GM21515 (cell line): ENCODE results near the gene PNLDC1.
"Not testable (repeated sequence)": the region's sequence is repeated elsewhere in the genome, so short reads cannot be mapped to it uniquely, and the experiment has no call there.

ENCODE experiments used
- ATAC-seq: cut with Tn5 transposase; IDR thresholded peaks from one replicate; pipeline ENCODE4 v1.9.1; 2021; ENCODE audit not compliant: unreplicated experiment

Gene PNLDC1

DNA sequence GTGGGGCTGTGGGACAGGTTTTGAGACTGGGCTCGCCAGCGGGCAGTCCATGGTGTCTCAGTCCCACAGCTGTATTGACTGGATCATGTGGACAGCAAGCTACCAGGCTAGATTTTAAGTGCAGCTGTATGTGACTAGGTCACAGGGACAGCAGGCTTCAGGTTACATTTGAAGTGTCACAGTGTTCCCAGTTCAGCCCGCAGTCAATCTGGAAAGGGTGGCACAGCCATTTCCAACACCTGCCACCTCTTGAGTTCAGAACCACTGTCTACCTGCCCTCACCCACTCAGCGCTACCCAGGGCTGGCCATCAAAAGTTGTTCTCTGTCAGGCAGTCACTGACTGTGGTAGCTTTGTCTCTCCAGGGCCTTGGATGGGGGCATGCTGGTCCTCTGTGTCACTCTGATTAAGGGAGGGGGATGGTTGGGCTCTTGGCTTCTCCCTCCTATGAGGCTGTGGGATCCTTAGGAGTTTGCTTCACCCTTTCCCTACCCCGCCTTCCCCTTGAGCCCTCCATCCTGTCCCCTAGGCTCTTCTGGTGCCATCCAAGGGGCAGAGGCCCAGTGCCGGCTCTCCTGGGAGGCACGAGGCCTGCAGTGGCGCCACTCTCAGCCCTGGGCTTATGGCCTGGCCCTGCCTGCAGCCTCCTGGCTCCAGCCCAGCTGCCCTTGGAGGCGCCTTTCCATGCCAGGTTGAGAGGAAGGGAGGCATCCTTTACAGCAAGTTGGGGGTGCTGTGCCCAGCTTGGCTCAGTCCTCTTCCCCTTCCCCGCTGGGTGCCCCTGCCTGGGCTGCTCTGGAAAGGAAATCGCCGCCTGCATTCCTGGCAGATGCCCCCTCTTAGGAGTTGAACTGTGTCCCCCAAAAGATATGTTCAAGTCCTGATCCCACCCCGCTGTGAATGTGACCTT lies 44.9 kb downstream of the PNLDC1 start:
- no peak for ATAC-seq

DNA sequence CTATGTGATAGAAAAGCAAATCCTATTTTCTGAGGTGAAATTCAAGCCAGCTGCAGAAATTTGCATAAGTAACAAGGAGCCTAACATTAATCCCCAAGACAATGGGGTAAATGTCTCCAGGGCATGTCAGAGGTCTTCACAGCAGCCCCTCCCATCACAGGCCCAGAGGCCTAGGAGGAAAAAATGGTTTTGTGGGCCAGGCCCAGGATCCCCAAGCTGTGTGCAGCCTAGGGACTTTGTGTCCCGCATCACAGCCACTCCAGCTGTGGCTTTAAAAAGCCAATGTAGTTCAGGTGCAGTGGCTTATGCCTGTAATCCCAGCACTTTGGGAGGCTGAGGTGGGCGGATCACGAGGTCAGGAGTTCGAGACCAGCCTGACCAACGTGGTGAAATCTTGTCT lies 48.5 kb downstream of the PNLDC1 start:
- not testable (repeated sequence) for ATAC-seq

DNA sequence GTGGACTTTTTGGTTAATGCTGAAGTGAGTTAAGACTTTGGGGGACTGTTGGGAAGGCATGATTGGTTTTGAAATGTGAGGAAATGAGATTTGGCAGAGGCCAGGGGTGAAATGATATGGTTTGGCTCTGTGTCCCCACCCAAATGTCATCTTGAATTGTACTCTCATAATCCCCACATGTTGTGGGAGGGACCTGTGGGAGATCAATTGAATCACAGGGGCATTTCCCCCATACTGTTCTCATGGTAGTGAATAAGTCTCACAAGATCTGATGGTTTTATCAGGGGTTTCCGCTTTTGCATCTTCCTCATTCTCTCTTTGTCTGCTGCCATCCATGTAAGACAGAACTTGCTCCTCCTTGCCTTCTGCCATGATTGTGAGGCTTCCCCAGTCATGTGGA lies 49.8 kb downstream of the PNLDC1 start:
- ATAC-seq, result not testable (repeated sequence)

DNA sequence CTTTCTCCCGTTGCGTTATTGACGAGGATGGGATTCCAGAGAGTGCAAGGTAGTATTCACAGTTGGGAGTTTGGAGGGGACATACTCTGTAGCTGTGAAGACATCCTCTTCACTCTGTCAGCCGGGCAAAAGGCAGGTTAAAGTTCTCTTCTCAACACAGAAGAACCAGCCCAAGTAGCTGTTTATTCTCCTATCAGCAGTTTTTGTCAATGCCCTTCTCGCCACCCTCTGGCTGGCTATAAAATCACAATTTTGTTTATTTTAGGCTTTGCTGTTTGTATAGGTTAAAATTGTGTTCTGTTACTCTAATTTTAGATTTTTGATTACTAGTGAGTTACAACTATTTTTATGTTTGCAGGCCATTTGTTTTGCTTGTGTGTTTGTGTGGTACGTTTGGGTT lies 52.8 kb downstream of the PNLDC1 start:
- ATAC-seq, result no peak

DNA sequence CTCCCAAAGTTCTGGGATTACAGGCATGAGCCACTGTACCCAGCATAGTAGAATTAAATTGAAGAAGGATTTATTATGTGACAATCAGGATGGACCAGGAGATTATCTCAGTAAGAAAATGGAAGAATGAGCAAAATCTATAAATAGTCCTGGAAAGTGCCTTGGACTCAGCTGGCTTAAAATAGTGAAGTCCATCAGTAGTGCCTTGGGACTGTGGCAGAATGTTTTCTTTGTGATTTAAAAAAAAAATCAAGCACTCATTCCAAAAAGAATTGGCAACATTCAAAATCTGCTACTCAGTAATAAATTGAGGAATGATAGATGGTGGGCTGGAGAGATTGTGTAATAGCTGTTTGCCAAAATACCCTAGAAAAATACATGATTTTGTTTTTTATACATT lies 53.7 kb downstream of the PNLDC1 start:
- no peak for ATAC-seq

DNA sequence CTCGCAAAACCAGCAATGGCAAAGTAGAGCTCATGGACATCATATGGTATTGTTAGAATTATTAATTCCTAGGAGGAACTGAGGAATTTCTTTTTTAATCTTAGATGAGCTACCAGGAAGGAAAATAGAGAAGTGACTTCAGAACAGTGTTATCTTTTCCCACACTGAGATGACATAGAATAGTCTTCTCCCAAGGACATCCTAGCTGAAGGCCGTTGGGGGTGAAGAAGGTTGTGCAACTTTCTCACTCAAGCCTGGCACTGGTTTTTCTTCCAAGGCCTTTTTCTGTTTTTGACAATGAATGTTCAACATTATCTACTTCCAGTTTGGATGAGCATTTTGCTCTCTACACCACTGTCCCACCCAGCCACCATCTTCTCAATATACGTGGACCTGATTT lies 54.9 kb downstream of the PNLDC1 start:
- no peak for ATAC-seq

DNA sequence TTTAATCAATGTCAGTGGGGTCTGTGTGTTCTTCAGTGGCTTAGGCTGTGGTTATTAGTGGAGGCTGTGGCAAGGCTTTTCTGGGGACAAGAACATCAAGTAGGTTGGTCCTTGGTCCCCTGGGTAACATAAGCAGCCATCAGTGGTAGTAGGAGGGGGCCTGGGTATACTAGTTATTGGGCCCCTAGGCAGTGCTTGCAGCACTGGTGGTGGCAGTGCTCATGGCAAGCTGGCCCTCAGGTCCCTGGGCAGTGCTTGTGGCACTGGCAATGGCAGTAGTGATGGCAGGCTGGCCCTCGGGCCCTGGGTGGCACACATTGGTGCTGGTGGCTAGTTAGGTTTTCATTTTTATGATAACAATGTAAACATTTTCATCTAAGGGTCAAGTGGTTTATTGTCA lies 58.2 kb downstream of the PNLDC1 start:
- ATAC-seq, result no peak

DNA sequence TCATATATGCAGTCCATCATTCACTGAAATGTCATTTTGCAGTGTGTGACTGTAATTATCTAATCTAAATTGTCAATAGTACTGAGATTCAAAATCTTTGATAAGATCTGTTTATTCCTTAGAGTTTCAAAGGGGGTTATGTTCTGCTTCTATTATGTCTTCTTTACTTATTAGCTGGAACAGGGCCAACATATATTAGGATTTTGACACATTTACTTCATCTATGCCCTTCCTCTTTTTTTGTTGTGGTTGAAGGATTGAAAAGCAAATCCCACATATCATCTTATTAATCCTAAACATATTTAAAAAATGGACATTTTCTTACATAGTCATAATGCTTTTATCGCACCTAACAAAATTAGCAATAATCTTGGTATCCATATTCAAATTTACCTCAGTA lies 60.4 kb downstream of the PNLDC1 start:
- no peak for ATAC-seq

DNA sequence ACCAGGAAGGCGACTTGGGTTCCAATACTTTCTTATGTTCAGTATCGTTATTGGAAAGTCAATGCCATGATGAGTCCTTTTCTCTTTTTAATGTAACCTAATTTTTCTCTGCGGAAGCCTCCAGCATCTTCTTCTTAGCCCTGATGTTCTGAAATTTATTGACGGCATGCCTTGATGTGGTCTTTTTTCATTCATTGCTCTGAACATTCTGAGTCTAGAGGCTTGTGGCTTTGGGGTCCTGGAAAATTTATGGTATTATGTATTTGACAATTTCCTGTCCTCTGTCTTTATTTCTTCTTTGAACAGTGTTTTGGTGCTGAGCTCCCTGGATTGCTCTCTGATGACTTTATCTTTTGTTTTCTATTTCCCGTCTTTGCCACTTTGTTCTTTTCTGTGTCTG lies 62.0 kb downstream of the PNLDC1 start:
- ATAC-seq, result no peak

DNA sequence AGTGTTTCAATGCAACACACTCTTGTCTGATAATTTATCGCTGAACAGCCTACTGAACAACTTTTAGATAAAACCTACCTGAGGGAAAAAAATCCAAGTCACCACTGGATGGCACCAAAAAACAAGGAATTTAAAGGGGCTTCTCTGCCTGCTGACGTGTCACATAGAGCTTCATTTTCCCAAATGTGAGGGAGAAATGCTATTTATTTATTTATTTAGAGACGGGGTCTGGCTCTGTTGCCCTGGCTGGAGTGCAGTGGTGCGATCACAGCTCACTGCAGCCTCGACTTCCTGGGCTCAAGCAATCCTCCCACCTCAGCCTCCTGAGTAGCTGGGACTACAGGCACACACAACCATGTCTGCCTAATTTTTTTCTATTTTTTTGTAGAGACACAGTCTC lies 63.3 kb downstream of the PNLDC1 start:
- not testable (repeated sequence) for ATAC-seq

DNA sequence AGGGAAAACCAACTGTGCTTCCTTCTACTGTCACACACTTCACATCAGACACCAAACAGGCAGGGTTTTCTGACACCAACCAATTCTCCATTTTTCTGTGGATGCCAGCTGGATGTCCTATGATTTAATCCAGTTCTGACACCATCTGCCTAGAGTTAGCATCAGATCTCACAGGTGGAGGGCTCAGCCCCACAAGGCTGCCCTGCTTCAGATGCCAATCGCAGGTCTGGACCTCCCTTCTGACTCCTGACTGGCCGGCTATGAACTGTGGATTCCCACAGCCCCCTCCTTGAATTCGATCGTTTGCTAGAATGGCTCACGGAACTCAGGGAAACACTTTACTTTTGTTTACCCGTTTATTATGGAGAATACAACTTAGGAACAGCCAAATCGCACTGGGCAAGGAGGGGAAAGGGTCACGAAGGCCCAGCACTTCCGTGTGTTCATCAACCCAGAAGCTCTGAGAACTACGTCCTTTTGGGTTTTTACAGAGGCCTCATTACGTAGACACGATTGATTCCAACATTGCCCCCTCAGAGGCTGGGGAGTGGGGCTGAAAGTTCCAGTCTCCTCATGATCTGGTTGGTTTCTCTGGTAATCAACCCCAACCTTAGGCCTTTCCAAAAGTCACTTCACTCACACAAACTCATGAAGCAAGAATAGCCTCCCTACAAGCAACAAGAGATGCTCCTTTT lies 65.3 kb downstream of the PNLDC1 start:
- no peak for ATAC-seq

DNA sequence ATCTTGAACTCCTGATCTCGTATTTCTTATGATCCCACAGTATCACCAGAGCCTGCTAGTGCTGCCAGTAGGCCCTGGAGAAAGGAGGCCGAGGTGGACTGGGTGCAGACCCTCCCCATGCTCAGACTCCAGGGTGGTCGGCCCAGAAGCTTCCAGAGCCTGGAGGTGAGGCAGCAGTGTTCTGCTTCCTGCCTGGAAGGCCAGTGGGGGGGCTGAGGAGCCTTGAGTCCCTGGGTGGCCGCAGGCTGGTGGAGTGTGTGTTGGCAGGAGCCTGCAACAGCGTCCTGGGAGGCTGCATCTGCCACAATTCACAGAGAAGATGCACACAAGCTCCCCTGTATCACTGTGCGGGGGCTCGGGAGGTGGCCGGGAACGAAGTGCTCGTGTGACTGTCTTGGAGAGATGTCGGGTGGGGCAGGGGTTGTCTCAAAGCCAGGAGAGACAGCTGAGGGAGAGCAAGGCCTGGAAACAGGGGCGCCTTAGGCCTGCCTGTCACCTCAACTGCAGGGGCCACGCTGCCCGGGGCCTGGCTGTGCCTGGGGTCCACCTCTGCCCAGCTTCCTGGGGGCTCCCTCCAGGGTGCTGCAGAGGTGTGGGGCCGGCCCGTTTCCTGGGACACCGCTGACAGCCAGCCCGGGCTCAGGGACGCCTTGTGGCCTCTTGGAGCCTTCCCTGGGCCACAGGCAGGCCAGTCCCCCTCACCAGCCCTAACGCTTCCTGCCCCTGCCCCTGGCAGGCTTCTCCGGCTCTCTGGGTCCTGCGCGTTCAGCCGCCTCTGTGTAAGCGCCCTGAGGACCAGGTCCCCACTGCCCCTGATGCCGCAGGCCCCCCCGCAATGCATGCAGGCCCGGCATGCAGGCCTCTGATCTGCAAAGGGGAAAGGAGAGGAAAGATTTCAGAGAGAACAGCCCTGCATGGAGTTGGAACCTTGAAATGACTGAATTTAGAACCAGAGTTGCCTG lies 66.5 kb downstream of the PNLDC1 start:
- no peak for ATAC-seq
